HepG2 (cell line): Measurements from ENCODE around the gene FAM13B.

Experiments
- ARNT ChIP-seq: fragments of 450-650 bp; IDR thresholded peaks from 2 replicates; pipeline ENCODE4 v1.6.1; 2017
- GABPA ChIP-seq, 2 experiments: IDR thresholded peaks; 2 replicates each; pipeline ENCODE4 v1.6.1; 2011 to 2016; ENCODE audit warnings: low read depth in 2 of 2, low read length in 1 of 2, missing biosample characterization in 1 of 2, missing genetic modification characterization in 1 of 2
- REST ChIP-seq, 2 experiments: IDR thresholded peaks; 2 replicates each; pipeline ENCODE4 v1.6.1; 2011 to 2012; ENCODE audit warnings: low read length in 2 of 2, borderline replicate concordance in 1 of 2, low read depth in 1 of 2, mild to moderate bottlenecking in 1 of 2, moderate library complexity in 1 of 2

- TF ChIP-seq GABPA (IDR thresholded peaks at IDR 0.05; ENCODE audit: low read depth, low read length) (no peak), GABPA (CRISPR knock-in tag; IDR thresholded peaks at IDR 0.05; ENCODE audit: low read depth) (no peak), ARNT (no peak), REST (IDR thresholded peaks at IDR 0.05; ENCODE audit: borderline replicate concordance in 1 of 2, low read depth in 1 of 2, low read length in 2 of 2) (no peak)
Measured at GRCh38 chr5:138029501-138029900, 3.4 kb downstream of the FAM13B start.
